Peyer's patch (tissue), 4 donors: ENCODE data around the gene ATF2.

ENCODE experiments used
- CTCF ChIP-seq, 6 experiments: fragments of 450-650 bp in 4 of 6; fragments of 200-600 bp in 2 of 6; sonication (generic) in 1 of 6; IDR thresholded peaks; one replicate each; pipeline ENCODE4 v1.5.1; 2017 to 2019; ENCODE audit warnings: antibody characterized with exemption in 6 of 6, mild to moderate bottlenecking in 3 of 6, moderate library complexity in 1 of 6
- POLR2A ChIP-seq, 2 donors: fragments of 450-650 bp; IDR thresholded peaks; one replicate each; pipeline ENCODE4 v1.5.1; 2017; ENCODE audit warnings: antibody characterized with exemption in 2 of 2, mild to moderate bottlenecking in 2 of 2, moderate library complexity in 2 of 2

- TF ChIP-seq CTCF (IDR thresholded peaks at IDR 0.05) (no peak), POLR2A (IDR thresholded peaks at IDR 0.05) (no peak)
Measured at GRCh38 chr2:175022923-175023322, 145.1 kb downstream of the ATF2 start.
